Raji (cell line): ENCODE results near the gene MCEMP1.
A peak's percentile ranks its signal among the peaks of the same experiment; 100 is the strongest.

Experiments used
- POLR2A ChIP-seq: IDR thresholded peaks from 2 replicates; pipeline ENCODE4 v1.6.1; 2011; ENCODE audit warnings: low read depth, low read length, control low read depth; ENCODE audit not compliant: insufficient read depth

Gene MCEMP1, protein sequence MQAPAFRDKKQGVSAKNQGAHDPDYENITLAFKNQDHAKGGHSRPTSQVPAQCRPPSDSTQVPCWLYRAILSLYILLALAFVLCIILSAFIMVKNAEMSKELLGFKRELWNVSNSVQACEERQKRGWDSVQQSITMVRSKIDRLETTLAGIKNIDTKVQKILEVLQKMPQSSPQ

DNA sequence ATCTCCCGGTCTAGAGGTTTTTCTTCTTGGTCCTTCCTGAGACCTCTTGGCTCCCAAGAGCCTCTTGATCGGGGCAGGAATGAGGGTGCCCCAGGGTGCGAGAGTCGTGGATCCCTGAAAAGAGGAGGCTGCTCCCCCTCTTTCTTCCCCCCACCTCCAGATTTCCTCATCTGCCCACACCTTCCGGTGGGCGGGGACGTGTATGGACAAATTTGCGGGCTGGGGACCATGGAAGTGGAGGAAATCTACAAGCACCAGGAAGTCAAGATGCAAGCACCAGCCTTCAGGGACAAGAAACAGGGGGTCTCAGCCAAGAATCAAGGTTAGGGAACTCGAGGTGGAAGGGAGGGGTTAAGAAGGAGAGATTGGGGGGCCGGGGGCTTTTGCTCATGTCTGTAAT is at the start of gene MCEMP1:
TSS of gene MCEMP1 (plus strand) at position 237 of the 400 bp plus-strand sequence. CDS start at position 268, 31 bp downstream.
- no peak for TF ChIP-seq POLR2A

DNA sequence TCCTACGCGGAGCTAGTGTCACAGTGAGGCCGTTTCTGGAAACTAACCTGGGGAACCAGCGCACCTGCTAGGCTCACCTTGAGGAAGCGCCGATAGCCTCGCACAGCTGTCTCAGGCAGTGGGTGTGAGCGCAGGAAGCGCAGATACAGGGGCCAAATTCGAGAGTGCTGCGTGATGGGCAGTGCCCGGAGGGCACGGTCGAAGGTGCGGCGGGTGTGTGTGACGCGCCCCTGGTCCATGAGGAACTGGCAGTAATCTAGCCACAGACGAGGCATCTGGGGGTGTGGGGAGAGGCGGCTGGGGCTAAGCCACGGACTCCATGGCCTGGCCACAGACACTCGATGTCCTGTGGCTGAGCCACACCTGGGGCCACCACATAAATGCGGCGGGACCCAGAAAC is 49.7 kb upstream of the MCEMP1 start:
- TF ChIP-seq POLR2A = no peak

GRCh38 chr19:7628589-7629311 is 48.1 kb upstream of the MCEMP1 start:
- TF ChIP-seq POLR2A = no peak

GRCh38 chr19:7629347-7630054 is 47.4 kb upstream of the MCEMP1 start, which contains the start of the genes PET100 and XAB2:
PET100 (plus strand) TSS chr19:7629793; CDS start chr19:7629834, 41 bp downstream.
XAB2 (minus strand) TSS chr19:7629545; CDS start chr19:7629527, 18 bp downstream.
- peak; percentile 67 for TF ChIP-seq POLR2A

DNA sequence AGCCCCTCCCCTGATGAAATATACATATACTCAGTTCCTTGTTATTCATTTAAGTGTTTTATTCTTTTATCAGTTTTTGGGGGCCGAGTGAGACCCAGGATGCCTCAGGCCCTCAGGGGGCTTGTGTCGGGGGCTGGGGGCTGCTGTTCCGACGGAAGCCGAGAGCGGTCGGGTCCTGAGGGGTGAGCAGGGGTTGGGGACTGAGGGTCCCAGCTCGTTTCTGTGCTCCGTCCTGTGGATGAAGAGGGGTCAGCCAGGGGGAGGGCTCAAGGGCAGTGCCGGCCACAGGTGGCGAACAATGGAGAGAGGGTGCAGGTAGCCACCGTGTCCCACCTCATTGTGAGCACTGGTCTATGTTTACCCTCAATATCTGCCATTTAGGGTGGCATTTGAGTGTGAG is 45.3 kb upstream of the MCEMP1 start:
- no peak for TF ChIP-seq POLR2A

- no peak for TF ChIP-seq POLR2A
Measured at GRCh38 chr19:7632340-7633203, 44.3 kb upstream of the MCEMP1 start.

GRCh38 chr19:7633698-7634097 is 43.2 kb upstream of the MCEMP1 start, which contains the start of gene PCP2:
PCP2 (minus strand) TSS chr19:7633719; CDS start chr19:7633457, 262 bp downstream.
- TF ChIP-seq POLR2A = no peak

DNA sequence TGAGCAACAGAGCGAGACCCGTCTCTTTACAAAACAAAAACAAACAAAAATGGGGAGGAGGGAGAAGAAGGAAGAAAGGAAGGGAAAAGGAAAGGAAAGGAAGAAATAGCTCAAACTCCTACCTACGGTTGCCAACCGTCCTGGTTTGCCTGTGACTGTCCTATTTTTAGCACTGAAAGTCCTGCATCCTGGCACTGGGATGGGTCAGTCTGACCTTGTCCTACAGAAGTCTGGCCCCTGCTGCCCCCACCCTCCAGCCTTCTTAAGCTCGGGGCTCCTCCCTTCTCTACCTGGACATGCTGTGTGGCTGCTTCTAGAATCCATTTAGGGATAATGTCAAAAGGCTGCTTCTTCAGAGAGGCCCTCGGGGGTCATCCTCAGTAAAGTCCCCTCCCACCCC is 41.2 kb upstream of the MCEMP1 start:
- TF ChIP-seq POLR2A = no peak

GRCh38 chr19:7636317-7636690 is 40.6 kb upstream of the MCEMP1 start:
- no peak for TF ChIP-seq POLR2A

DNA sequence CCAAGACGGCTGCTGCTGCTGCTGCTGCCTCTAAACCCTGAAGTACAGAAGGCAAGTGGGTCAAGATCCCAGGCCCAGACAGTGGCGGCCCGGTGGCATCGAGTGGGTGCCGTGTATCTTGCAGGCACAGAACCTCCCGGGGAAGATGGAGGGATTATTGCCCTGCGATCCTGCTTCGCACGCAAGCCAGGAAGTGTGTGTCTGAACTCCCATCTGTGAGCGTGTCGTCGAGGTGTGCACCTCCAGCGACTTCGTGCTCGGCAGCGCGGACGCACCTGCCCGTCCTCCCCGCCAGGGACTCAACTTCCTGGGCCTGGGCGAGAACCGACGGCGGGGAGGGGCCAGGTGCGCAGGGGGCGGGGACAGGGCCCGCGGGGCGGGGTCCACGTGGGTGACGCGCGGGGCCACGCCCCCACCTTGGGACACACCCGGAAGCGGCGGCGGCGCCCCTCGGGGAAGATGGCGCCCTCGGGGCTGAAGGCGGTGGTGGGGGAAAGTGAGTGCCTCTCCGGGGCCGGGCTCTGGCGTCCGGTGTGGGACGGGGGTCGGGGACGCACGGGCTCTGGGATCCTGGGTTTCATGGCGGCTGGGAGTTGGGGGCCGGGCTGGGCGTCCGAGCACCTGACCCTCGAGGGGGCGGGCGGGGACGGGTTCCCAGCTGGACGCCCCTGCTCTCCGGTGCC is 40.1 kb upstream of the MCEMP1 start, which contains the start of gene STXBP2:
TSS of gene STXBP2 (plus strand) at position 420 of the 683 bp plus-strand sequence. CDS start at position 460, 40 bp downstream.
- peak; percentile 73 for TF ChIP-seq POLR2A

DNA sequence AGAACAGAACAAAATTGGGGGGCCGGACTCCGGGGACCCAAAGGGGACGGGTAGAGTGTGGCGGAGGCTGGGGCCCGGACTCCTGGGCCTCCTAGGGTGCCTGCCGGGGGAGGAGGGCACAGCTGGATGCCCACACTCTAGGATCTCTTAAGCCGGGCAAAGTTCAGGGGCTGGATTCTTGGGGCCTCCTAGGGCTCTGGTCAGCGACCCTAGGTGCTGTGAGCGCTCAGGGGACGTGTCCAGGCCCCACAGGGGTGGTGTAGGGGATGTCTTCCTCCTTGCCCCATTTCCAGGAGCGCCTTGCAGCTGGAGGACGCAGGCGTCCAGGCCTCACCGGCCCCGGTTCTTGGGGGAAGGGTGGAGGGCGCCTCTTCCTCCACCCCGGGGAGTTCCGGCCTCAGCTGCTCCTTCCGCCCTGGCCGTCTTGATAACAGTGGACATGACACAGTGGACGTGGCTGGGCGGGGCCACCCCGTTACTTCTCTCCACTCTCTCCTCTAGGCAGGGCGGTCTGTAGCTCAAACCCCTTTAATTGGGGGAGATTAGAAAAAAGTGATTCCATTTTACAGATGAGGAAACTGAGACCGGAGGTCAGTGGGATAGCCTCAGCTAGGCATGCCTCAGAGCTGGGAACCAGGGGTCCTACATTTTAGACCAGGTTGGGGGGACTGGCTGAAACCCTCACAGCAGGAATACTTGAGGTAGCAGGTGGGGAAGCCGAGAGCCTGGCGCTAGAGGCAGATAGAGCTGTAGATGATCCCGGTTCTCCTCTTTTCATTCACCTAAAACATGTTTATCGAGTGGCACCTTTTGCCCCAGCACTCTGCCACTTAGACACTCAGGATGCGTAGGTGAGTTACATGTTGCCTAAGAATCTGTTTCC is 39.3 kb upstream of the MCEMP1 start:
- no peak for TF ChIP-seq POLR2A

GRCh38 chr19:7638802-7639465 is 38.0 kb upstream of the MCEMP1 start:
- TF ChIP-seq POLR2A = no peak
